CD4-positive, alpha-beta T cell (primary cell): ENCODE results near the gene ERGIC2. TPM values are rescaled to one million over a fixed set of nuclear protein-coding genes. Genes with fewer than 3 reads are reported as not detected.

Experiments
- ATAC-seq: fragments of 200-7000 bp; cut with Tn5 transposase; one replicate; pipeline ENCODE4 v1.10.0; 2022; ENCODE audit warnings: mild to moderate bottlenecking; ENCODE audit not compliant: poor library complexity
- CTCF ChIA-PET: fragments of 350-600 bp; sonication (Branson Sonifier 250); formaldehyde crosslinking; loops from one replicate; lab custom pipeline; 2021; ENCODE audit warnings: antibody characterized with exemption, inconsistent platforms; lab: Charles Lee
- POLR2A ChIA-PET: fragments of 350-600 bp; sonication (Branson Sonifier 250); formaldehyde crosslinking; loops from one replicate; lab custom pipeline; 2021; ENCODE audit warnings: antibody characterized with exemption, inconsistent platforms; lab: Charles Lee
- DNase-seq, 14 experiments: peaks; one replicate each; pipeline ENCODE4 v3.0.0-alpha.2; 2013 to 2020; ENCODE audit warnings: mixed read lengths in 2 of 14
- H3K27ac ChIP-seq, 2 donors: one replicate each; pipeline versions ENCODE4 v1.5.1 to v1.7.0; 2013; ENCODE audit warnings: low read length in 2 of 2, low read depth in 1 of 2, mild to moderate bottlenecking in 1 of 2
- H3K27me3 ChIP-seq, 2 experiments: 1 replicate in 1 of 2; 2 replicates in 1 of 2; pipeline versions ENCODE4 v1.6.1 to v1.7.0; 2013; ENCODE audit warnings: low read length in 2 of 2, control low read depth in 1 of 2, mild to moderate bottlenecking in 1 of 2, moderate library complexity in 1 of 2; ENCODE audit not compliant: insufficient read depth in 2 of 2, control insufficient read depth in 1 of 2
- H3K36me3 ChIP-seq: one replicate; pipeline ENCODE4 v1.6.1; 2013; ENCODE audit warnings: low read length, control low read depth; ENCODE audit not compliant: insufficient read depth
- H3K4me1 ChIP-seq: one replicate; pipeline ENCODE4 v1.6.1; 2013; ENCODE audit warnings: low read length, control low read depth; ENCODE audit not compliant: insufficient read depth
- H3K4me3 ChIP-seq: one replicate; pipeline ENCODE4 v1.5.1; 2013; ENCODE audit warnings: mild to moderate bottlenecking, low read length, moderate library complexity
- H3K9me3 ChIP-seq, 2 experiments: 1 replicate in 1 of 2; 2 replicates in 1 of 2; pipeline versions ENCODE4 v1.6.1 to v1.7.0; 2013; ENCODE audit warnings: low read length in 2 of 2, mild to moderate bottlenecking in 2 of 2, control low read depth in 1 of 2, moderate library complexity in 1 of 2; ENCODE audit not compliant: control insufficient read depth in 1 of 2, insufficient read depth in 1 of 2
- H3K27ac Mint-ChIP-seq: one replicate; pipeline ENCODE4 v1.8.0; 2020; ENCODE audit warnings: mixed read lengths
- H3K27me3 Mint-ChIP-seq: one replicate; pipeline ENCODE4 v1.8.0; 2021; ENCODE audit warnings: mixed read lengths
- H3K36me3 Mint-ChIP-seq: one replicate; pipeline ENCODE4 v1.8.0; 2021; ENCODE audit warnings: low read depth, mixed read lengths
- H3K4me1 Mint-ChIP-seq: one replicate; pipeline ENCODE4 v1.8.0; 2021; ENCODE audit warnings: low read depth, mixed read lengths
- H3K4me3 Mint-ChIP-seq: one replicate; pipeline ENCODE4 v1.8.0; 2020; ENCODE audit warnings: mild to moderate bottlenecking, mixed read lengths
- H3K9me3 Mint-ChIP-seq: one replicate; pipeline ENCODE4 v1.8.0; 2020; ENCODE audit warnings: mixed read lengths
- intact Hi-C, 2 experiments: fragments of 100-400 bp; cut with DNase I in 1 of 2; cut with micrococcal nuclease in 1 of 2; formaldehyde crosslinking; loops; one replicate each; pipeline versions ENCODE4 v1.15.1 to v1.9.0; 2023 to 2025; cut with DNase I, micrococcal nuclease
- total RNA-seq, 174 experiments: library from RNA in 2 of 174; stranded (reverse) in 2 of 174; gene quantifications; one replicate each; pipeline ENCODE4 v1.2.3 and lab custom pipeline; 2021 to 2026
- TF ChIP-seq, protein P1 (sequence below): fragments of 200-600 bp; IDR thresholded peaks from one replicate; pipeline ENCODE4 v1.8.0; 2022; ENCODE audit warnings: antibody characterized with exemption, mild to moderate bottlenecking

The ERGIC2 gene
- total RNA-seq, 2 experiments from 2014 or later: 29.4 to 32.1 TPM

DNA sequence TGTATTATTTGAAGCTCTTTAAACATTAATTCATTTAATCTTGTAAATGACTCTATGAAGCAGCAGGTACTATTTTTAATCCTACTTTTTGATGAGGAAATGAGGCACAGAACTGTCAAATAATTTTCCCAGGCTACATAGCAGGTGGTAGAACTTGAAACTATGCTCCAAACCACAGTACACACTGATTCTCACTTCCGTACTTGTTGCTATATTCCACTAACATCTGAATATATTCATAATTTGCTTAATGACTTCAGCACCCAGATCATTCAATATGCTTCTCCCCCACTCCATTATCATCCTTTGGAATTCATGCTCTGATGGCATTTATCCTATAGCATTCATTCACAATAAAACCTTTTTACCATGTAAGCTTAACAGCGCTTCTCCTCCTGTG, 4.9 kb downstream of the ERGIC2 start:
- intact Hi-C loops: loop anchor here in 1 of 2 experiments (5.0 to 10.0 kb wide), 2 partner anchors 1181 to 1376 kb away; partner anchors contain the start of genes CAPRIN2 and CCDC91
- ChIA-PET CTCF (interaction anchor here (1.0 kb wide), 1 partner anchor 12 kb away, joined by 3 read pairs; no protein-coding TSS in a partner anchor), POLR2A (no interaction called here)
- Mint-ChIP-seq H3K4me1 (peaks cover 31% of the 10 kb centered on the region), H3K27me3 (no peaks in the 10 kb centered on the region), H3K4me3 (no peak overlapping the region), H3K27ac (no peak overlapping the region), H3K9me3 (no peaks in the 10 kb centered on the region), H3K36me3 (peaks cover 35% of the 10 kb centered on the region)
- Histone ChIP-seq H3K4me1 (no peaks in the 10 kb centered on the region), H3K27me3 (no peaks in the 10 kb centered on the region), H3K9me3 (no peaks in the 10 kb centered on the region), H3K4me3 (no peak overlapping the region), H3K36me3 (peaks cover 17% of the 10 kb centered on the region), H3K27ac (no peak overlapping the region)
- TF ChIP-seq, protein P1, sequence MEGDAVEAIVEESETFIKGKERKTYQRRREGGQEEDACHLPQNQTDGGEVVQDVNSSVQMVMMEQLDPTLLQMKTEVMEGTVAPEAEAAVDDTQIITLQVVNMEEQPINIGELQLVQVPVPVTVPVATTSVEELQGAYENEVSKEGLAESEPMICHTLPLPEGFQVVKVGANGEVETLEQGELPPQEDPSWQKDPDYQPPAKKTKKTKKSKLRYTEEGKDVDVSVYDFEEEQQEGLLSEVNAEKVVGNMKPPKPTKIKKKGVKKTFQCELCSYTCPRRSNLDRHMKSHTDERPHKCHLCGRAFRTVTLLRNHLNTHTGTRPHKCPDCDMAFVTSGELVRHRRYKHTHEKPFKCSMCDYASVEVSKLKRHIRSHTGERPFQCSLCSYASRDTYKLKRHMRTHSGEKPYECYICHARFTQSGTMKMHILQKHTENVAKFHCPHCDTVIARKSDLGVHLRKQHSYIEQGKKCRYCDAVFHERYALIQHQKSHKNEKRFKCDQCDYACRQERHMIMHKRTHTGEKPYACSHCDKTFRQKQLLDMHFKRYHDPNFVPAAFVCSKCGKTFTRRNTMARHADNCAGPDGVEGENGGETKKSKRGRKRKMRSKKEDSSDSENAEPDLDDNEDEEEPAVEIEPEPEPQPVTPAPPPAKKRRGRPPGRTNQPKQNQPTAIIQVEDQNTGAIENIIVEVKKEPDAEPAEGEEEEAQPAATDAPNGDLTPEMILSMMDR: no peak
- DNase-seq (no peak), ATAC-seq (no peak)

DNA sequence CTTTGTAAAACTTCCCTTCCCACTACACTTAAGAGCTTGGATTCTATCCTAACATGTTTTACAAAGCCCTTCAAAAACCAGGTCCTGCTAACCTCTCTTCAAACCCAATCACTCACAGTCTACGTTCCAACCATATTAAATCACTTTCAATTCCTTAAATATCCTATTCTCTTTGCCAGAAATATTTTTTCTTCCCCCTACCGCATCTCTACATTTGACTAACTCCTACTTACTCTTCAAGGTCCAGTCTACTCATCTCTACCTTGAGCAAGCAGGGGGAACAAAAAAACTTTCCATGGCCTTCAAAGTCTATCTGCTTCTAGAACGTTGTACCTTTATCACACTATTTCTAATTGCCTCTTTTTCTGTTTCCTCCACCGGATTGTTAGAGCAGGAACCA, 6.1 kb downstream of the ERGIC2 start:
- Mint-ChIP-seq H3K27ac (no peak overlapping the region), H3K27me3 (no peaks in the 10 kb centered on the region), H3K4me1 (peaks cover 20% of the 10 kb centered on the region), H3K4me3 (no peak overlapping the region), H3K9me3 (no peaks in the 10 kb centered on the region), H3K36me3 (peaks cover 34% of the 10 kb centered on the region)
- ATAC-seq (no peak), DNase-seq (no peak)
- H3K27me3 ChIP-seq: no peaks in the 10 kb centered on the region
- H3K27ac ChIP-seq: no peak overlapping the region
- intact Hi-C loops: loop anchor here in 1 of 2 experiments (5.0 to 10.0 kb wide), 2 partner anchors 1180 to 1377 kb away; partner anchors contain the start of genes CAPRIN2 and CCDC91
- no peak overlapping the region for H3K4me3 ChIP-seq
- CTCF ChIA-PET: no interaction called here
- TF ChIP-seq, protein P1: no peak
- no peaks in the 10 kb centered on the region for H3K4me1 ChIP-seq
- H3K36me3 ChIP-seq: peaks cover 25% of the 10 kb centered on the region
- POLR2A ChIA-PET: no interaction called here
- no peaks in the 10 kb centered on the region for H3K9me3 ChIP-seq

DNA sequence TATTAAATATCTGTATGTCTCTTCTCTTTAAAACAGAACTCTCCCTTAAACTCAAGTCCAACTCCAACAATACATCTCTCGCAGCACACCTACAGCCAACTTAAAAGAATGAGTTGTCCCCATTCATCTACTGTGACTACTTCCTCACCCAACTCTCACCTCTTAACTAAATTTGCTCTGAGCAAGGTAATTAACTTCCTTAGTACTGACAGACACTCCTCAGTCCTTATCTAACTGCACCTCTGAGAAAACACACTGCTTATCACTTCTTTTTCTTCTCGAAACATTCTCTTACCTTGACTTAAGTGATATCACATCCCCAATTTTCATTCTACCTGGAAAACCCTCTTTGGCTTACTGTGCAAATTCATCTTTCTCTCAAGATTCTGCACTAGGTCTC, 7.0 kb downstream of the ERGIC2 start:
- DNase-seq (no peak), ATAC-seq (no peak)
- Mint-ChIP-seq H3K27me3 (no peaks in the 10 kb centered on the region), H3K36me3 (peaks cover 40% of the 10 kb centered on the region), H3K4me3 (no peak overlapping the region), H3K27ac (no peak overlapping the region), H3K9me3 (no peaks in the 10 kb centered on the region), H3K4me1 (peaks cover 11% of the 10 kb centered on the region)
- CTCF ChIA-PET: no interaction called here
- TF ChIP-seq, protein P1: no peak
- H3K27me3 ChIP-seq: no peaks in the 10 kb centered on the region
- H3K4me3 ChIP-seq: no peak overlapping the region
- POLR2A ChIA-PET: no interaction called here
- intact Hi-C loops: loop anchor here in 1 of 2 experiments (10.0 kb wide), 1 partner anchor 1179 kb away; the partner anchor contains the start of gene CCDC91
- H3K36me3 ChIP-seq: peaks cover 27% of the 10 kb centered on the region
- no peak overlapping the region for H3K27ac ChIP-seq
- H3K9me3 ChIP-seq: no peaks in the 10 kb centered on the region
- no peaks in the 10 kb centered on the region for H3K4me1 ChIP-seq
